HG03025 (cell line): Measurements from ENCODE around the gene WHRN.
A peak's percentile ranks its signal among the peaks of the same experiment; 100 is the strongest.

ENCODE experiments used
- ATAC-seq: cut with Tn5 transposase; IDR thresholded peaks from one replicate; pipeline ENCODE4 v1.9.1; 2021; ENCODE audit warnings: mild to moderate bottlenecking, moderate library complexity; ENCODE audit not compliant: unreplicated experiment, low FRiP score

The WHRN gene

GRCh38 chr9:114371973-114372917, 133.0 kb downstream of the WHRN start:
- no peak for ATAC-seq

GRCh38 chr9:114371343-114371944, 133.8 kb downstream of the WHRN start:
- no peak for ATAC-seq

GRCh38 chr9:114370968-114371320, 134.3 kb downstream of the WHRN start:
- no peak for ATAC-seq

- ATAC-seq, result no peak
Observed at GRCh38 chr9:114370251-114370967, 134.9 kb downstream of the WHRN start.

GRCh38 chr9:114369216-114370130, 135.8 kb downstream of the WHRN start:
- no peak for ATAC-seq

- no peak for ATAC-seq
Observed at GRCh38 chr9:114367772-114368569, 137.3 kb downstream of the WHRN start.

GRCh38 chr9:114367366-114367765, 137.9 kb downstream of the WHRN start:
- ATAC-seq, result no peak

GRCh38 chr9:114366334-114367128, 138.7 kb downstream of the WHRN start:
- peak; percentile 52 for ATAC-seq

- ATAC-seq, result no peak
Observed at GRCh38 chr9:114365194-114365593, 140.1 kb downstream of the WHRN start.

GRCh38 chr9:114364134-114365041, 140.9 kb downstream of the WHRN start:
- no peak for ATAC-seq

GRCh38 chr9:114363424-114363823, 141.8 kb downstream of the WHRN start:
- no peak for ATAC-seq

GRCh38 chr9:114362394-114362793, 142.9 kb downstream of the WHRN start:
- no peak for ATAC-seq

GRCh38 chr9:114361542-114361941, 143.7 kb downstream of the WHRN start:
- no peak for ATAC-seq

GRCh38 chr9:114359801-114360200, 145.5 kb downstream of the WHRN start:
- no peak for ATAC-seq

GRCh38 chr9:114357911-114358328, 147.4 kb downstream of the WHRN start:
- ATAC-seq, result no peak

GRCh38 chr9:114357360-114357759, 147.9 kb downstream of the WHRN start:
- no peak for ATAC-seq

GRCh38 chr9:114356792-114357191, 148.5 kb downstream of the WHRN start:
- no peak for ATAC-seq

- ATAC-seq, result no peak
Observed at GRCh38 chr9:114355821-114356220, 149.5 kb downstream of the WHRN start.
